ENCODE measurements around the gene HEBP2.

- TF ChIP-seq CTCF (IDR thresholded peaks at IDR 0.05; ENCODE audit: insufficient read depth, low read depth, low read length) (no peak), EZH2 (IDR thresholded peaks at IDR 0.05; ENCODE audit: insufficient read depth, low read length) (no peak)
Observed at GRCh38 chr6:138386897-138387296, 17.1 kb upstream of the HEBP2 start.

Measured in astrocyte (in vitro differentiated cells and primary cell).